Measurements from ENCODE around the gene KRT38. TPM values are rescaled to one million over a fixed set of nuclear protein-coding genes. Genes with fewer than 3 reads are reported as not detected.

KRT38 gene
- total RNA-seq, 1 donor from 2014 or later, result not detected

DNA sequence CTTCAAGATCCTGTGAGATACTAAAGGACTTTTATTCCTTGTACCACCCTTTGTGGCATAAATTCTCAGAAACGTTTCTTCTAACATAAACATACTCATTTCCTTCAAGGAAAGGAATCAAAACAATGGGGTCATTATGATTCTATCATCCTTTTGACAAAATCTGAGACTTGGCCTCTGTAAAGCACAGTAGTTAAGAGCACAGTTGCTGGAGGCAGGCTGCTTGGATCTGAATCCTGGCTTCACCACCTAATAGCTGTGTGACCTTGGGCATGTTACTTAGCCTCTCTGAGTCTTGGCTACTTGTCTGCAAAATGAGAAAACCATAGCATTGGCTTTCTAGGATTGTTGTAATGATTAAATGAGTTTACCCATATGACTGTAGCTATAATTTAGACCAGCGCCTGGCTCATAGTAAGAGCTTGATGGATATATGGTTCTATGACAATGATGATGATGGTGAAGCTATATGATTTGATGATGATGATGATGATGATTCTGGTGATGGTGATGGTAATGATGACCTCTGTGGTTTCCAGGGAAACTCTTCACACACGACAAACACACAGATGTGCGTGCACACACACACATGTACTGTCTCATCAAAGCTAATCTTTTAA lies 37.3 kb downstream of the KRT38 start:
- Mint-ChIP-seq H3K9me3 (no peaks in the 10 kb centered on the region), H3K27me3 (ENCODE audit: insufficient read depth, low read depth) (peaks cover 7% of the 10 kb centered on the region), H3K27ac (no peak overlapping the region), H3K4me1 (peaks cover 8% of the 10 kb centered on the region), H3K4me3 (no peak overlapping the region), H3K36me3 (no peaks in the 10 kb centered on the region)
- H3K27ac ChIP-seq, result no peak overlapping the region
- DNase-seq (ENCODE audit: low spot score), result no peak
- no peak overlapping the region for H2AFZ ChIP-seq (replicated peaks)
- H3F3A ChIP-seq (ENCODE audit: low read depth), result no peaks in the 10 kb centered on the region
- no peak overlapping the region for H3K4me2 ChIP-seq
- TF ChIP-seq CTCF (IDR thresholded peaks at IDR 0.05), result no peak
- no peak for TF ChIP-seq EZH2 (IDR thresholded peaks at IDR 0.05)
- no peak for TF ChIP-seq EZH2phosphoT487 (IDR thresholded peaks at IDR 0.05)
- no peaks in the 10 kb centered on the region for H3K36me3 ChIP-seq
- no peaks in the 10 kb centered on the region for H3K9me3 ChIP-seq (ENCODE audit: low read depth)
- H3K4me1 ChIP-seq, result no peaks in the 10 kb centered on the region
- no peak overlapping the region for H3K4me3 ChIP-seq
- no peaks in the 10 kb centered on the region for H4K20me1 ChIP-seq (ENCODE audit: low read depth)
- H3K79me2 ChIP-seq (ENCODE audit: low read depth), result no peaks in the 10 kb centered on the region
- no peaks in the 10 kb centered on the region for H3K27me3 ChIP-seq
- no peak overlapping the region for H3K9ac ChIP-seq

DNA sequence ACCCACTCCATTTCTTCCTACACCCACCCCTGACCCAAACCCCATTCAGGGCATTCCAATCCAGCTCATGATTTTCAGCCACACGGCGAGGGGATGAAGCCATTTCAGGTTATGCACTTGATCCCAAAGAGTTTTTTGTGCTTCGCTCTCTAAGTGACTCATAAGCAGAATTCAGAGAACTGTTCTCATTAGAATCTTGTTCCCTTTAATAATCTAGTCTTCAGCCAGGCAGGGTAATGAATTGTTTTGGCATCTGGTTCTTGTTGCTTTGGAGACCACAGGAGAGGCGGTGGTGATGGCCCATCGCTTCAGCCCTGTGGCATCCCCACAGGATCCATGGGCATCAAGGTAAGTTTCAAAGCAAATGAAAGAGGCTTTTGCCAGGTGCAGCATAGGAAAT lies 38.6 kb downstream of the KRT38 start:
- H3K36me3 ChIP-seq, result no peaks in the 10 kb centered on the region
- H3F3A ChIP-seq (ENCODE audit: low read depth), result no peaks in the 10 kb centered on the region
- H3K27me3 Mint-ChIP-seq (ENCODE audit: insufficient read depth, low read depth), result peaks cover 9% of the 10 kb centered on the region
- no peaks in the 10 kb centered on the region for H3K9me3 ChIP-seq (ENCODE audit: low read depth)
- no peak for TF ChIP-seq EZH2phosphoT487 (IDR thresholded peaks at IDR 0.05)
- no peak for TF ChIP-seq EZH2 (IDR thresholded peaks at IDR 0.05)
- TF ChIP-seq CTCF (IDR thresholded peaks at IDR 0.05), result no peak
- no peak overlapping the region for H3K4me2 ChIP-seq
- H3K27ac ChIP-seq, result no peak overlapping the region
- H3K36me3 Mint-ChIP-seq, result no peaks in the 10 kb centered on the region
- H3K9ac ChIP-seq, result no peak overlapping the region
- H3K79me2 ChIP-seq (ENCODE audit: low read depth), result no peaks in the 10 kb centered on the region
- no peak overlapping the region for H3K4me3 ChIP-seq
- no peaks in the 10 kb centered on the region for H4K20me1 ChIP-seq (ENCODE audit: low read depth)
- DNase-seq (ENCODE audit: low spot score), result no peak
- H3K27me3 ChIP-seq, result no peaks in the 10 kb centered on the region
- peaks cover 8% of the 10 kb centered on the region for H3K4me1 Mint-ChIP-seq
- H3K4me3 Mint-ChIP-seq, result no peak overlapping the region
- no peaks in the 10 kb centered on the region for H3K9me3 Mint-ChIP-seq
- no peak overlapping the region for H3K27ac Mint-ChIP-seq
- H3K4me1 ChIP-seq, result no peaks in the 10 kb centered on the region
- H2AFZ ChIP-seq (replicated peaks), result no peak overlapping the region

GRCh38 chr17:41396996-41397660 lies 43.7 kb downstream of the KRT38 start, which contains the start of gene KRT31:
KRT31 (minus strand) TSS chr17:41397608; CDS start chr17:41397539, 69 bp downstream.
- H3K9me3 ChIP-seq (ENCODE audit: low read depth), result no peaks in the 10 kb centered on the region
- no peak for TF ChIP-seq EZH2phosphoT487 (IDR thresholded peaks at IDR 0.05)
- TF ChIP-seq CTCF (IDR thresholded peaks at IDR 0.05), result no peak
- TF ChIP-seq EZH2 (IDR thresholded peaks at IDR 0.05), result no peak
- no peaks in the 10 kb centered on the region for H3K4me1 Mint-ChIP-seq
- H3K4me2 ChIP-seq, result no peak within 1 kb of the TSS
- no peak for DNase-seq (ENCODE audit: low spot score)
- H3K4me3 Mint-ChIP-seq, result no peak within 1 kb of the TSS
- H3K79me2 ChIP-seq (ENCODE audit: low read depth), result no peaks in the 10 kb centered on the region
- no peak within 1 kb of the TSS for H3K27ac Mint-ChIP-seq
- no peaks in the 10 kb centered on the region for H3K36me3 Mint-ChIP-seq
- no peak within 1 kb of the TSS for H3K27ac ChIP-seq
- H4K20me1 ChIP-seq (ENCODE audit: low read depth), result no peaks in the 10 kb centered on the region
- no peaks in the 10 kb centered on the region for H3K4me1 ChIP-seq
- H3F3A ChIP-seq (ENCODE audit: low read depth), result no peaks in the 10 kb centered on the region
- peaks cover 5% of the 10 kb centered on the region for H3K27me3 Mint-ChIP-seq (ENCODE audit: insufficient read depth, low read depth)
- no peaks in the 10 kb centered on the region for H3K27me3 ChIP-seq
- H3K9me3 Mint-ChIP-seq, result no peaks in the 10 kb centered on the region
- no peak within 1 kb of the TSS for H3K9ac ChIP-seq
- no peaks in the 10 kb centered on the region for H3K36me3 ChIP-seq
- no peak within 1 kb of the TSS for H3K4me3 ChIP-seq
- H2AFZ ChIP-seq (replicated peaks), result no peak within 1 kb of the TSS

All from neural progenitor cell (in vitro differentiated cells).